C4-2B (cell line): ENCODE measurements around the gene KRTAP5-1.

Experiments used
- ZFX ChIP-seq: fragments of 450-650 bp; IDR thresholded peaks from 2 replicates; pipeline ENCODE4 v1.6.1; 2017
- TF ChIP-seq, protein P1 (sequence below): fragments of 450-650 bp; conservative IDR thresholded peaks from 2 replicates; pipeline ENCODE4 v1.5.1; 2017; ENCODE audit warnings: mild to moderate bottlenecking

- TF ChIP-seq, protein P1, sequence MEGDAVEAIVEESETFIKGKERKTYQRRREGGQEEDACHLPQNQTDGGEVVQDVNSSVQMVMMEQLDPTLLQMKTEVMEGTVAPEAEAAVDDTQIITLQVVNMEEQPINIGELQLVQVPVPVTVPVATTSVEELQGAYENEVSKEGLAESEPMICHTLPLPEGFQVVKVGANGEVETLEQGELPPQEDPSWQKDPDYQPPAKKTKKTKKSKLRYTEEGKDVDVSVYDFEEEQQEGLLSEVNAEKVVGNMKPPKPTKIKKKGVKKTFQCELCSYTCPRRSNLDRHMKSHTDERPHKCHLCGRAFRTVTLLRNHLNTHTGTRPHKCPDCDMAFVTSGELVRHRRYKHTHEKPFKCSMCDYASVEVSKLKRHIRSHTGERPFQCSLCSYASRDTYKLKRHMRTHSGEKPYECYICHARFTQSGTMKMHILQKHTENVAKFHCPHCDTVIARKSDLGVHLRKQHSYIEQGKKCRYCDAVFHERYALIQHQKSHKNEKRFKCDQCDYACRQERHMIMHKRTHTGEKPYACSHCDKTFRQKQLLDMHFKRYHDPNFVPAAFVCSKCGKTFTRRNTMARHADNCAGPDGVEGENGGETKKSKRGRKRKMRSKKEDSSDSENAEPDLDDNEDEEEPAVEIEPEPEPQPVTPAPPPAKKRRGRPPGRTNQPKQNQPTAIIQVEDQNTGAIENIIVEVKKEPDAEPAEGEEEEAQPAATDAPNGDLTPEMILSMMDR, result no peak
- no peak for TF ChIP-seq ZFX
These were observed 48.8 kb downstream of the KRTAP5-1 start for GRCh38 chr11:1536065-1536843.
